Keratinocyte (primary cell): ENCODE data around the gene ARHGDIG. TPM values are rescaled to one million over a fixed set of nuclear protein-coding genes. Genes with fewer than 3 reads are reported as not detected.

ENCODE experiments used
- DNase-seq: peaks from one replicate; pipeline ENCODE4 v3.0.0-alpha.2; 2011; ENCODE audit warnings: low read depth, missing footprints, low spot score
- FAIRE-seq: peaks from 2 replicates; lab custom pipeline; 2011; peaks lifted over from hg19 to GRCh38; lab: Jason Lieb, UNC
- H2AFZ ChIP-seq: 2 replicates; pipeline ENCODE4 v1.6.0; 2012; ENCODE audit warnings: low read length, control low read depth, inconsistent platforms; ENCODE audit not compliant: control insufficient read depth
- H3K27ac ChIP-seq: 2 replicates; pipeline ENCODE4 v1.5.1; 2011; ENCODE audit warnings: low read length; ENCODE audit not compliant: control insufficient read depth, insufficient read depth
- H3K27me3 ChIP-seq: 3 replicates; pipeline ENCODE4 v1.6.0; 2011; ENCODE audit warnings: low read length; ENCODE audit not compliant: control insufficient read depth, insufficient read depth; ENCODE audit errors: extremely low read depth
- H3K36me3 ChIP-seq, 2 experiments: 2 replicates in 1 of 2; 3 replicates in 1 of 2; pipeline ENCODE4 v1.5.1; 2011; ENCODE audit warnings: low read length in 2 of 2, mild to moderate bottlenecking in 1 of 2; ENCODE audit not compliant: control insufficient read depth in 2 of 2, insufficient read depth in 2 of 2; ENCODE audit errors: extremely low read depth in 1 of 2
- H3K4me1 ChIP-seq: 3 replicates; pipeline ENCODE4 v1.5.1; 2011; ENCODE audit warnings: low read length; ENCODE audit not compliant: control insufficient read depth, insufficient read depth; ENCODE audit errors: extremely low read depth
- H3K4me2 ChIP-seq: 3 replicates; pipeline ENCODE4 v1.6.0; 2011; ENCODE audit warnings: low read depth, low read length; ENCODE audit not compliant: control insufficient read depth, insufficient read depth; ENCODE audit errors: extremely low read depth
- H3K4me3 ChIP-seq, 3 experiments: fragments of 200-600 bp in 1 of 3; sonication (generic) in 1 of 3; 2 replicates in 2 of 3; 3 replicates in 1 of 3; pipeline ENCODE4 v1.5.1; 2011 to 2016; ENCODE audit warnings: low read length in 3 of 3, mild to moderate bottlenecking in 3 of 3, control low read depth in 2 of 3, inconsistent platforms in 1 of 3, low read depth in 1 of 3, mixed read lengths in 1 of 3, mixed run types in 1 of 3, moderate library complexity in 1 of 3; ENCODE audit not compliant: control insufficient read depth in 2 of 3, insufficient read depth in 2 of 3; ENCODE audit errors: extremely low read depth in 1 of 3
- H3K79me2 ChIP-seq: 2 replicates; pipeline ENCODE4 v1.6.0; 2012; ENCODE audit warnings: low read length; ENCODE audit not compliant: control insufficient read depth, insufficient read depth
- H3K9ac ChIP-seq: 3 replicates; pipeline ENCODE4 v1.6.0; 2011; ENCODE audit warnings: low read length; ENCODE audit not compliant: control insufficient read depth, insufficient read depth; ENCODE audit errors: extremely low read depth
- H3K9me1 ChIP-seq: 3 replicates; pipeline ENCODE4 v1.6.0; 2011; ENCODE audit warnings: low read length; ENCODE audit not compliant: control insufficient read depth, insufficient read depth; ENCODE audit errors: extremely low read depth
- H3K9me3 ChIP-seq: 2 replicates; pipeline ENCODE4 v1.5.1; 2012; ENCODE audit warnings: low read depth, low read length; ENCODE audit not compliant: control insufficient read depth
- H4K20me1 ChIP-seq: 3 replicates; pipeline ENCODE4 v1.6.0; 2011; ENCODE audit warnings: low read length; ENCODE audit not compliant: control insufficient read depth, insufficient read depth; ENCODE audit errors: extremely low read depth
- EZH2 ChIP-seq: IDR thresholded peaks from one replicate; pipeline ENCODE4 v1.6.1; 2012; ENCODE audit warnings: inconsistent platforms, mild to moderate bottlenecking, low read length, moderate library complexity
- dilution Hi-C: fragments of 300-500 bp; cut with MboI; formaldehyde crosslinking; loops from one replicate; pipeline ENCODE4 v1.7.0; 2020; ENCODE audit warnings: low sequenced_read_pairs; ENCODE audit not compliant: extremely low pct_ligation_motif_present
- polyA minus RNA-seq, 3 experiments: library from RNA; depleted of rRNA, polyadenylated mRNA; stranded (reverse); fragments of >200 nt; gene quantifications; 1 replicate in 1 of 3; 2 replicates in 1 of 3; 3 replicates in 1 of 3; pipeline ENCODE4 v1.2.3, GENCODE V29; 2011
- polyA plus RNA-seq, 5 experiments: library from polyadenylated mRNA; depleted of rRNA in 3 of 5; stranded (reverse) in 3 of 5; stranded (forward) in 1 of 5; unstranded in 1 of 5; fragments of >200 nt; gene quantifications; 1 replicate in 1 of 5; 2 replicates in 3 of 5; 3 replicates in 1 of 5; pipeline versions ENCODE4 v1.2.1 to v1.2.3, GENCODE V29; 2011 to 2012; ENCODE audit warnings: missing spikeins in 2 of 5, low read depth in 1 of 5, low replicate concordance in 1 of 5
- TF ChIP-seq, protein P1 (sequence below), 3 experiments: IDR thresholded peaks in 1 of 3; conservative IDR thresholded peaks in 1 of 3; optimal IDR thresholded peaks in 1 of 3; 2 replicates in 2 of 3; 3 replicates in 1 of 3; pipeline versions ENCODE3 to v1.5.1; 2011; ENCODE audit warnings: low read length in 3 of 3, mild to moderate bottlenecking in 3 of 3, moderate library complexity in 2 of 3, control low read depth in 1 of 3, inconsistent platforms in 1 of 3; ENCODE audit not compliant: insufficient read depth in 2 of 3; ENCODE audit errors: extremely low read depth in 1 of 3

The ARHGDIG gene
- 0.14 to 0.17 TPM in 2 of 3 replicates, not detected in the other for polyA plus RNA-seq
- not detected for polyA plus RNA-seq (2011; ENCODE audit: low read depth)
- 0.40 TPM in 1 of 2 replicates, not detected in the other for polyA plus RNA-seq (2011; cell fraction: cytosol; rRNA removed)
- not detected in 2 replicates for polyA plus RNA-seq (2011; cell fraction: nucleus; rRNA removed)
- polyA plus RNA-seq (2012; ENCODE audit: low replicate concordance) = 0.31 TPM in 1 of 2 replicates, not detected in the other
- polyA minus RNA-seq = not detected in 3 replicates
- not detected for polyA minus RNA-seq (2011; cell fraction: cytosol; rRNA and poly(A)+ RNA removed)
- polyA minus RNA-seq (2011; cell fraction: nucleus; rRNA and poly(A)+ RNA removed) = not detected in 2 replicates

DNA sequence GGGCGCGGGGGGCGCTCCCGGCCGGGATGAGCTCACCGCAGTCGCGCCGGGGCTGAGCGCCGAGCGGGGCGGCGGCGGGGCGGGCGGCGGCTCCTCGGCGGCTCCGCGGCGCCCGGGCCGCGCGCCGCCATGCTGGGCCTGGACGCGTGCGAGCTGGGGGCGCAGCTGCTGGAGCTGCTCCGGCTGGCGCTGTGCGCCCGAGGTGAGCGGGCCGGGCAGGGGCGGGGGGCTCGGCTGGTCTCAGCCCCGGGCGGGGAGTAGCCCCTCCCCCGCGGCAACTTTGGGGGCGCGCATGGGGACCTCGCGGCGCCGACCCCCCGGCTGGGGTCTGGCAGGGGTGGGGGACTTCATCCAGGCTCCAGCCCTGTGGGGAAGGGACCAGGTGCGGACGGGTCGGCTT is at the start of gene ARHGDIG:
ARHGDIG (plus strand) TSS at position 40 of the 400 bp plus-strand sequence; CDS start at position 130, 90 bp downstream.
- dilution Hi-C loops = no loop called here
- H3K9me1 ChIP-seq = no peaks in the 10 kb centered on the region
- H2AFZ ChIP-seq = no peak within 1 kb of the TSS
- DNase-seq (no peak), FAIRE-seq (no peak)
- TF ChIP-seq, protein P1, sequence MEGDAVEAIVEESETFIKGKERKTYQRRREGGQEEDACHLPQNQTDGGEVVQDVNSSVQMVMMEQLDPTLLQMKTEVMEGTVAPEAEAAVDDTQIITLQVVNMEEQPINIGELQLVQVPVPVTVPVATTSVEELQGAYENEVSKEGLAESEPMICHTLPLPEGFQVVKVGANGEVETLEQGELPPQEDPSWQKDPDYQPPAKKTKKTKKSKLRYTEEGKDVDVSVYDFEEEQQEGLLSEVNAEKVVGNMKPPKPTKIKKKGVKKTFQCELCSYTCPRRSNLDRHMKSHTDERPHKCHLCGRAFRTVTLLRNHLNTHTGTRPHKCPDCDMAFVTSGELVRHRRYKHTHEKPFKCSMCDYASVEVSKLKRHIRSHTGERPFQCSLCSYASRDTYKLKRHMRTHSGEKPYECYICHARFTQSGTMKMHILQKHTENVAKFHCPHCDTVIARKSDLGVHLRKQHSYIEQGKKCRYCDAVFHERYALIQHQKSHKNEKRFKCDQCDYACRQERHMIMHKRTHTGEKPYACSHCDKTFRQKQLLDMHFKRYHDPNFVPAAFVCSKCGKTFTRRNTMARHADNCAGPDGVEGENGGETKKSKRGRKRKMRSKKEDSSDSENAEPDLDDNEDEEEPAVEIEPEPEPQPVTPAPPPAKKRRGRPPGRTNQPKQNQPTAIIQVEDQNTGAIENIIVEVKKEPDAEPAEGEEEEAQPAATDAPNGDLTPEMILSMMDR (optimal IDR thresholded peaks at IDR 0.05 in 1 of 3, IDR thresholded peaks at IDR 0.05 in 1 of 3, conservative IDR thresholded peaks at IDR 0.05 in 1 of 3; ENCODE audit: extremely low read depth in 1 of 3, insufficient read depth in 2 of 3, low read length in 3 of 3) = no peak
- no peak for TF ChIP-seq EZH2
- no peaks in the 10 kb centered on the region for H3K4me1 ChIP-seq
- H3K4me2 ChIP-seq = no peak within 1 kb of the TSS
- no peak within 1 kb of the TSS for H3K4me3 ChIP-seq
- no peaks in the 10 kb centered on the region for H3K79me2 ChIP-seq
- H3K27me3 ChIP-seq = peaks cover 56% of the 10 kb centered on the region
- H3K9me3 ChIP-seq = no peaks in the 10 kb centered on the region
- no peak within 1 kb of the TSS for H3K27ac ChIP-seq
- H3K9ac ChIP-seq = no peak within 1 kb of the TSS
- H4K20me1 ChIP-seq = no peaks in the 10 kb centered on the region
- H3K36me3 ChIP-seq = no peaks in the 10 kb centered on the region

DNA sequence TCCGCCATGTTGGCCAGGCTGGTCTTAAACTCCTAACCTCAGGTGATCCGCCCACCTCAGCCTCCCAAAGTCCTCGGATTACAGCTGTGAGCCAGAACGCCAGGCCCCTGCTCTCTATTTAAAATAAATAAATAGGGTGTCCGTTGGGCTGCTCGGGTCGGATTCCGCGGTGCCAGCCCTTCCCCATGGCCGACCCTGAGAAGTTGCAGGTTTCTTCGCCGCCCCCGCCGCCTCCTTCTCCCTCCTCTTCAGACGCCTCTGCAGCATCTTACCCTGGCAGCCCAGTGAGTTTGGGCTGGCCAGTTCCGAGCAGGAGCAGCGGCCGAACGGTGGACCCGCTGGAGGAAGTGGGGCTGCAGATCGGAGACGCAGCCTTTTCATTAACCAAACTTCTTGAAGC is 49.4 kb upstream of the ARHGDIG start:
- FAIRE-seq = no peak
- Histone ChIP-seq H3K4me2 (no peak overlapping the region), H2AFZ (no peak overlapping the region), H3K9ac (no peak overlapping the region), H3K27me3 (no peaks in the 10 kb centered on the region), H3K4me3 (no peak overlapping the region), H3K79me2 (peaks cover 33% of the 10 kb centered on the region), H3K27ac (no peak overlapping the region), H3K36me3 (peaks cover 7 to 9% of the 10 kb centered on the region in 2 experiments), H3K4me1 (peaks cover 13% of the 10 kb centered on the region), H3K9me3 (no peaks in the 10 kb centered on the region), H3K9me1 (no peaks in the 10 kb centered on the region), H4K20me1 (peaks cover 12% of the 10 kb centered on the region)
- dilution Hi-C loops = no loop called here
- DNase-seq = no peak
- TF ChIP-seq, protein P1 (optimal IDR thresholded peaks at IDR 0.05 in 1 of 3, IDR thresholded peaks at IDR 0.05 in 1 of 3, conservative IDR thresholded peaks at IDR 0.05 in 1 of 3; ENCODE audit: extremely low read depth in 1 of 3, insufficient read depth in 2 of 3, low read length in 3 of 3) = no peak
- TF ChIP-seq EZH2 = no peak
